SKM-1 treated with dmso at 0.1 percent for 144 hours (cell line): ENCODE measurements around the gene MOV10.
A peak's percentile ranks its signal among the peaks of the same experiment; 100 is the strongest.
"Not testable (repeated sequence)": the region's sequence is repeated elsewhere in the genome, so short reads cannot be mapped to it uniquely, and the experiment has no call there.

Experiments
- DNase-seq: peaks from one replicate; lab custom pipeline; 2025; ENCODE audit not compliant: unreplicated experiment; lab: John Stamatoyannopoulos, UW

MOV10 gene

DNA sequence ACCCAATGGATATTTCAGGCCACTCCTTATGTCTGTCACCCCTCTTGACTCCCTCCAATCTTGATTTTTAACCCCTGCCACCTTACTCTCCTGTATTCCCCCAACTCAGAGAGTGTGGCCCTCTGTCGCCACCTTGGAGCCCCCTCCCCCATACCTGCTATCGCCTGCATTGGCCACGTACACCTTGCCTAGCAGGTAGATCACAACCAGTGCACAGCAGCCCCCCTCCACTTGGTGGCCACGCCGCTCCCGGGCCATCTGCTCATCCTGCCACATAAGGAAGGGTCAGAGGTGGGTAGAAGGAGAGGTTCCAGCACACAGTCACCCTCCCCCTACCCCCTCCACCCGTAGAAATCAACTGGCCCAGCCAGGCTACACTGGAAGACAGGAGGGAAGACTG, 37.7 kb downstream of the MOV10 start:
- DNase-seq, result no peak

DNA sequence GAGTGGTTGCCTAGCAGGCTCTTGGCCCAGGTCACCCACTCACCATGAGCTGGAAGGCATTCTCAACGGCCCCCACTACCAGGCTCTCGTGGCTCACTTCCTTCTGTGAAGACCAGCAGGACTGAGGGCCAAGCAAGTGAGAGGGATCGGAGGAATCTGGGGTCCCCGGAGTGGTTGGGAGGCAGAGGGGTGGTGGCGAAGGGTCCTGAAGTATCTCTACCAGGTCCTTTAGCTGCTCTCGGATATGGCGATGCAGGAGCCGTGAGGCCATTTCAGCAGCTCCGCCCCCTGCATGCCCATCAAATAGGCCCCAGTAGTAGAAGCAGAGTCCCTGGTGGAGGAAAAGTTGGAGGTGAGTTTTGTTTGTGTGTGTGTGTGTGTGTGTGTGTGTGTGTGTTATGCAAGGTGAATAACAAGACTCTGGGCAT, 38.3 kb downstream of the MOV10 start:
- no peak for DNase-seq

DNA sequence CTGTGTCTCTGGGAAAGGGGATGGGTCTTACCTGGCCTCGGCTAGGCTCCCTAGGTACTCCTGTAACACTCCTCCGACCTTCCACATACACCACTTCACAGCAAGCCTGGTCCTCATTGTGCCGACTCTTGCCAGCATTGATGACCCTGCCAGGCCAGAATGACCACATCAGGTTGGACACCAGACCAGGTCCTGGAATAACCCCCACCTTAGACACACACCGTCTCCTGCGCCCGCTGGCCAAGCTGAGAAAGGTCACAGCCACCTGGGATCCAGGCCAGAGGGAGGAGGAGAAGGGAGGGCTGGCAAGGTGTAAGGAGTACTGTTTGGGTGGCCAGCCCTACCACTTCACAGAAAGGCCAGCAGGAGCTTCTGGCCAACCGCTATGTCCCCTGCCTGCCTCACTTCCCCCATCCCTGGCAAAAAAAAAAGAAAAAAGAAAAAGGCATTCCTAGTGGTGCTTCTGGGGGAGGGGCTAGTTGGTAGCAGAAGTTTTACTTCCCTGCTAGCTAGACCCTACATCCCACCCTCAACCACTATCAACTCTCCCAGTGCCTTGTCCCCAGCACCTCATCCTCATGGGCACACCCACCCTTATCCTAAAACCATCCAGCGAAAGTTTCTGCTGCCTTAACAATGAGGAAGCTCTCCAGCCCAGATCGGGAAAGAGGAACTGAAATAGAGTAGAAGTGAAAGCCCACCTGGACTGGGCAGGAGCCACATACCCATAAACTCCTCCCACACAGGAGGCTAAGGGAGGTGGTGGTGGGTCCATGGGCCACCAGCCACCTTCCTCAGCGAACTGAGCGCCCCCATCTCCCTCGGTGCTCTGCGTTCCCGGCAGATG, 39.2 kb downstream of the MOV10 start:
- DNase-seq, result peak; percentile 76

DNA sequence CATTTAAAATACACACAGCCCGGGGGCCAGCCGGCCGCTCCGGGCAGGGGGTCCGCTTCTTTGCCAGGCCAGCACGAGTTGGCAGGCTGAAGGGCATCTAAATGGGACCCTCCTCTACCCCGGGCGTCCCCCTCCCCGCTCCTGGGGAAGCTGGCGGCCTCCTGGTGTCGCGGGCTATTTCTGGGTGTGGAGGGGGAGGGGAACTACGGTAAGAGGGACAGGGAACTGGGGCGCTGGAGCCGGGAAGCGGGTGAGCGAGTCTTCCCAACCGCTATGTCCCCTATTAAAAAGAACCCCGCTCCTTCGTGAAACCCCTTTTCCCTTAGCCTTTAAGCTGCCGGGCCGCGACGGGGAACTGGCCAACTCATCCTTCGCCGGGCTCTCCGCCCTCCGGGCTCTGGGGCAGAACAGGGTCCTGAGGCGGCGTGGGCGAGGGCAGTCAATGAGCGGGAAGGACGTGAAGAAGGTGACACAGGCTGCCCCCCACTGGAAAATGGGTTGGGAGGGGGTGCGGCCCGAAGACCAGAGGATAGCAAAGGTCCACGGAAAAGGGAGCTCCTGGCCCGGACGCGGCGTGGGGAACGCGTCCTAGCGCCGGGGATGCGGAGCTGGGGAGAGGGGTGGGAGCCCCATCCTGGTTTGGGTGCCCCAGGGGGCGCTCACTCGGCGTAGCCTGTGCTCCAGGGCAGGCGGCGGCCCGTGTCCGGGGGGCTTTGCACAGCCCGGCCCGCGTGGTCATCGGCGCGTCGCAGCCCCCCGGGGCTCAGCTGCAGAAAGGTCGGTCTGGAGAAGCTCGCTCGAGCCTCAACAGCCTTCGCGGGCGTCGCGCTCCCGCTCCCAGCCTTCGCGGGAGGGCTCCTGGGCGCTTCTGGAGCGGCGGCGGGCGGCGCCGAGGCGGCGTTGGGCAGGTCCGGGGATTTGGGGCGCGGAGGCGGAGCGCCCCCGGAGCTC, 40.1 kb downstream of the MOV10 start:
- DNase-seq, result no peak

DNA sequence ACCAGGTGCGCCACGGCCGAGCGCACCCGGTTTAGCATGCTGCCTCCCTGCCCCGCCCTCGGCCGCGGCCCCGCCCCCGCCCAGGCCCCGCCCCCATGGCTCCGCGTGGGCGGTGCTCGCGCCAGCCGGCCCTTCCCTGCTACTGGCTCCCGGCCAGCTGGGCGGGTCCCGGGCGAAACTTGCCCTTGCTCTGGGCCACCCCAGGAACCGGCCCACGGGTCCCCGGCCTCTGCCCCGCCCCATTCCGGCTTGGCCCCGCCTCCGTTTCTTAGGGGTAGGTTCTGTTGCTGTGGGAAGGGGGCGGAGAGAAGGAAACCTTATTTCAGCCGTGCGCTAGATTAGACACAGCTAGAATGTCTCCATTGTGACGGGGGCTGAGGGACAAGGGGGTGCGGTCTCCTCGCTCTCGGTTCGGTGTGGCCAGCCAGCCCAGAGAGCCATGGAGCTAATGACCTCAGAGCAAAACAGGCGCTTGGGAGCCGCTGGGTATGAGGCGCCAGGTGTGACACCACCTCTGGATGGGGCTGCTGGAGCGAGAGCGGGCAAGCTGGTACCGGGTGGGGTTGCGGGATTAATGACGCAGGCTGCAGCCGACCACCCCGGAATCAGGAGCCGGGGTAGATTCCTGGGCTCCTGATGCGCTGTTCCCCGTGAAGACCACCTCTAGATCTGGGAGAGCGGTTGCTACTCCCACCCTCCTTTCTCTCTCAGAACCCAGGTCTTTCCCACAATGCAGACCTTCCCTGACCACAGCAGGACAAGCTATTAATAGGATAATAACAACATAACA, 41.0 kb downstream of the MOV10 start, which contains the start of gene PPM1J:
PPM1J (minus strand) TSS at position 69 of the 790 bp plus-strand sequence; CDS start at position 38, 31 bp downstream.
- DNase-seq, result peak; percentile 87

DNA sequence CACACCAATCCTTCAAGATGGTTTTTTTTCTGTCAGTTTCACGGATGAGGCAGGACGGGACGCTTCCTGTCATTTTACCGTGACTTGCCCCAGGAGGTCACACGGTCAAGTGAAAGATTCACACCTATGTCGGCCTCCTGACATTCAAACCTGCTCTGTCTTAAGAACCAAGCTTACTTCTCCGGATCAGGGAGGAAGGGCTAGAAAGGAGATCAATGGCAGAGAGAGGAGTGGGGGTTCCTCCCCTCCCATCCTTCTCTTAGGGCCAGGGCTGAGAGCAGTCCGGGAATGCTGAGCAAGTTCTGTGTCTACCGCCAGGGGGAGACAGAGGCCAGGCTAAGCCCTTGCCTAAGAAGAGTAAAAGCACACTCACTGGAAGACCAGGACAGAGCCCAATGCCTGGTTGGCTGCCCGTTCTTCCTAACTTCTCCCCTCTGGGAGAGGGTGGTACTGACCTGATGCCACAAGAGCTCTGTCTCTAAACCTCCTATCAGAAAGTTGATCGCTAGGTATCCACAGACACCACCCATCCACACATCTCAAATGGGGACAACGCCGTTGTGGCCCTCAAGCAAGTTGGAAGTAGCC, 41.8 kb downstream of the MOV10 start:
- peak; percentile 69 for DNase-seq

DNA sequence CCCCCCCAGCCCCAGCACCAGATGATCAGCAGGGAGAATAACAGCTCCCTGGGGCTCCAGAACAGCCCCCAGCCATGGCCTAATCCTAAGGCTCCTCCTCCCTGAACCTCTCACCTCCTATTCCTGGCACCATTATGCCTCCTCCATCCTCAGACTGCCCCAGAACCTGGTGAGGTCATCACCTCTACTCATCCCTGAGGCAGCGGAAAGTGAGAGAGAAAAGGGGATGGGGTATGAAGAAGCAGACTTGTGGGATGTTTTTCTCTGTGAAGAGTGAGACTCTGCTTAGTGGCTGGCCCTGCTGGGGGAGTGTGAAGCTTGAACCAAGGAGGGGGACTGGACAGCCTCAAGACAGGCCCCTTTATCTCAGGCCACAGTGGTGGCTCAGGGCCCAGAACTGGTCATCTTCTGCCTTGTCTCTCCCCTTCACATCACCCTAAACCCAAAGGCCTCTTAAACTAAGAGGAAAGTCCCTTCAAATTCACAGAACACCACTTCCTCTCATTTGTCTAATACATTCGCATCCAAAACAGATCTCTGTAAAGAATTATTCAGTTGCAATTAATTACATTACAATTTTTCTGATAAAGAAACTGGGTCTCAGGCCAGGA, 42.9 kb downstream of the MOV10 start:
- no peak for DNase-seq

DNA sequence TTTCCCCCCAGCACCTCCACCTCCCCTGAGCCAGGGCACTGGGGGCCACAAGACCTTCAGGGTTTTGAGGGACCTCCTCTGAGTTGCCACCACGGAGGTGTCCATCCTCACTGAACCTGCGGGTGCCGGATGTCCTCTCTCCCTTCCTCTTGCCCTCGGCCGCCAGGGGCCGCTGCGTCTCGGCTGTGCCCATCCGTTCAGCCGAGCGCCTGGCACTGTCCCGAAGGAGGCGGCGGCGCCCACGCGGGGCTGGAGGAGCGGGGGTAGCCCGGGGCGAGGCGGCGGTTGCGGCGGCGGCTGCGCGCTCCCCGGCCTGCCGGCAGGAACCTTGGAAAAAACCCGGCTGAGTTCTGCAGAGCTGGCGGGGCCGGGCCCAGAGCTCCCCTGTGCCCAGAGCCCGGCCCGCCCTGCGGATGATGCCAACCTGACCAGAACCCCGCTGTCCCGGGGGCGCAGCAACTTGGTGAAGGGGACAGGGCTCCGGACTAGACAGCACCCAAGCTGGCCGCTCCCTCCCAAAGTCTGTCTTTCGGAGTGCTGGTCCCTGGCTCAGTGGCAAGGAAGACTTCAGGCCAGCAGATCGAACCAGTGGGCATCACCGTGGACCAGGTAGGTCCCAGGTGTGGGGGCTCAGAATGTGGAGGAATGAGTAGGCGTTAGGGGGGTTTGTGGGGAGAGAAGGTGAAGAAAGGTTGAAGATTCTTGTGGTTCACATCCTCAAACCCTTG, 44.4 kb downstream of the MOV10 start:
- peak; percentile 24 for DNase-seq

DNA sequence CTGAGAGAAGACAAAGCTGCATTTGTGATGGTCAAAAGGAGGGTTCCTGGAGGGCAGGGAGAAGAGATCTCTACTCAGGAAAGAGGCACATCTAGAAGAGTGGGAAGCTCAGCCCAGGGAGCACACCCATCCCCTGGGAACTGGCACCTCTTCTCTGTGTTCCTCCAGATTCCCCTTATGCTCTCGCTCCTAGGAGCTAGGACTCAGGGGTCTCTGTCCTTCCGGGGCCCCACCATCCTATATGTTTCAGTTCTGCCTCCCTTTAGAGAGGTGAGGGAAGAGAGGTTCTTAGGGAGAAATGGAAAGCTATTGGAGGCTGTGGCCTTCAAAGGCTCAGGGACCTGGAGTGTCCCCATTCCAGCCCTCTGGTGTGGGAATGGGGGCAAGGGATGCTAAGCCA, 45.2 kb downstream of the MOV10 start:
- no peak for DNase-seq

DNA sequence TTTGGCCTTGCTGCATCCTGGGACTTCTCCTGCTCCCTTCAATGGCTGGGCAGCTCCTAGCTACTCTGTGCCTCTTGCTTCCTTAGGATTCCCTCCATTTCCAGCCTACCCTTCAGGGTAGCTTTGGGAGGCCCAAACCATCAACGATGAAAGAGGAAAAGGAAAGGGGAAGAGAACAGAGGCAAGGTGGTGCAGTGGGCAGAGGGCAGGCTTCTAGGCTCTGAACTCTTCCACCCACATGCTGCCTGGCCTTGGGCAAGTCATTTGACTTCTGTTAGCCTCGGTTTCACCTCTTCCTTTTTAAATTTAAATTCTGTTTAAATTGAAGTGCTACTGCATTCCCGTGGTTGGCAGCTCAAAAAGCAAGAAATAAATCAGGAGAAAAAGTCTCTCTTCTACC, 46.3 kb downstream of the MOV10 start:
- no peak for DNase-seq

DNA sequence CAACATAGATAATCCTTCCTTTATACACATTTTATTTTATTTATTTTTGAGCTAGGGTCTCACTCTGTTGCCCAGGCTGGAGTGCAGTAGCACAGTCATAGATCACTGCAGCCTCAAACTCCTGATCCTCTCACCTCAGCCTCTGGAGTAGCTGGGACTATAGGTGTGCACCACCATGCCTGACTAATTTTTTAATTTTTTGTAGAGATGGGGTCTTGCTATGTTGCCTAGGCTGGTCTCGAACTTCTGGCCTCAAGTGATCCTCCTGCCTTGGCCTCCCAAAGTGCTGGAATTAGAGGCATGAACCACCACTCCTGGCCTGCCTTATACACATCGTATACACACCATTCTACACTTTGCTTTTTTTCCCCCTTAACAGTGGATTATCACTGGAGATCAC, 46.8 kb downstream of the MOV10 start:
- not testable (repeated sequence) for DNase-seq

DNA sequence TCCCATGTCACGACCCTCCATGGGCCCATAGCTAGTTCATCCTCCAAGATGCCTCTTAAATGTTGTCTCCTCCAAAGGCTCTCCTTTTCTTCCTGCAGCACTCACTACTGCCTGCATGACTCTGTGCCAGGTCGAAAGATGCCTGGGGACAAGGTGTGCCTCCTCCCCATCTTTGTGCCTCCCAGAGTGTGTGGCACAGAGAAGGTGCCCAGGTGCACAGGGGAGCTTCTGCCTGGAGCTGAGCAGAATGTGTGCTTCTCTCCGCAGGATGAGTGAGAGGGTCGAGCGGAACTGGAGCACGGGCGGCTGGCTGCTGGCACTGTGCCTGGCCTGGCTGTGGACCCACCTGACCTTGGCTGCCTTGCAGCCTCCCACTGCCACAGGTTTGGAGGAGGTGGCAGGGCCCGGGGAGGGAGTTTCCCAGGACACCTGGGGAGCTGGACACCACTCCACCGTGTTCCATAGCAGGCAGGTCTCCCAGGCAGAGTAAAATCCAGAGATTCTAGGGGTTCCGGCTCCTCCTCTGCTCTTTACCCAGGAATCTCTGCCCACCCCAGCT, 47.6 kb downstream of the MOV10 start:
- no peak for DNase-seq

DNA sequence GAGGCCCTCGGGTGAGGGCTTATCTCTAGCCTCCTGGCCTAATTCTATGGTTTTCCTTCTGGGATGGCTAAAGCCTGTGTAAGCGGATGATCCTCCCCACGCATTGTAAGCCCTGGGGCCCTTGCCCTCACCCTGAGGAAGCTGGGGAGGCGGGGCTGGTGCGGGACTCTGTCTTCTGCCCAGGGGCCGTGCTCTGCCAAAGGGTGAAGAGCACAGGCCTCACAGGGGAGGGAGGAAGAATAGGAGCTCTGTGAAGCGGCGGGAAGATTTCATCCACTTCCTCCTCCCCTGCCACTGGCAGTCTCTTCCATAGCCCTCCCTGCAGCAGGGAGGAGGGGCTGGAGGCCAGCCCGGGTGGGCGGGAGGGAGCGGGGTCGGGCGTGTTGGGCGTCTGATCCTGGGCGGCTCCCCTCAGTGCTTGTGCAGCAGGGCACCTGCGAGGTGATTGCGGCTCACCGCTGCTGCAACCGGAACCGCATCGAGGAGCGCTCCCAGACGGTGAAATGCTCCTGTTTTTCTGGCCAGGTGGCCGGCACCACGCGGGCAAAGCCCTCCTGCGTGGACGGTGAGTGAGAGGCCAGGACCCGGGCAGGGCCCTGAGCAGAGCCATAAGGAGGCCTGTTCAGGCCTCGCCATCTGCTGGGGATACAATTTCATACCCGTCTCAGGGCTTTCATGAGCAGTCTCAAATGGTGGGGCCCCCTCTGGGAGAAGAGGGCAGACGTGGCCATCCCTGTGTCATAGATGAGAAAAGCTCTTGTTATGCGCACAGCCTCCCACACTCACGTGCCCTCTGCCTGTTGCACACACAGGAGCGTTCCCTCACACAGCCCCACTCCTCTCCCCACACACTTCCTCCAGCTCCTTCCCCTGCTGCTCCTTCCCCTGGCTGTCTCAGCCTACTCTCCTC, 48.4 kb downstream of the MOV10 start:
- peak; percentile 25 for DNase-seq

DNA sequence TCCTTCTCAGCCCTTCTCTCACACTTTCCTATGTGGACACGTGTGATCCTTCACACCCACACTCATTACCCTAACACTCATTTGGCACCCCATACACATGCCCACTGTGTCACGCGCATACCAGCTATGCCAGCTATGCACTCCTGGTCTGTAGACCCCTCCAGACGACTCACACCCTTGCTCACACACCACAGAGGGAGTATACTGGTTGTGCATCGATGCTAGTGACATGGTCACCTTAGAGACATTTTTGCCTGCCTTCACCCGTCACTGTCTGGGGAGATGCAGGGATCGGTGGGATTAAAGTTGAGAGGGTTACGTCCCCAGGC, 49.0 kb downstream of the MOV10 start:
- no peak for DNase-seq

DNA sequence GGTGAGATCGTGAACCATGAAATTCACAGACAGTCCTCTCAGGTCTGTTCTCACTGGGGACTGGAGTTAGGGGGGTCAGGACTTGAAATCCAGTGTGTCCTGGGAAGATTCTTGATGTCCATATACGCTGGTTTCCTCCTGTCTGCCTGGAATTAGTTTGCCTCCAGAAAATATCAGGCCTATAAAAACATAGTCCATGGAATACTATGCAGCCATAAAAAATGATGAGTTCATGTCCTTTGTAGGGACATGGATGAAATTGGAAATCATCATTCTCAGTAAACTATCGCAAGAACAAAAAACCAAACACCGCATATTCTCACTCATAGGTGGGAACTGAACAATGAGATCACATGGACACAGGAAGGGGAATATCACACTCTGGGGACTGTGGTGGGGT, 49.8 kb downstream of the MOV10 start:
- DNase-seq, result not testable (repeated sequence)

DNA sequence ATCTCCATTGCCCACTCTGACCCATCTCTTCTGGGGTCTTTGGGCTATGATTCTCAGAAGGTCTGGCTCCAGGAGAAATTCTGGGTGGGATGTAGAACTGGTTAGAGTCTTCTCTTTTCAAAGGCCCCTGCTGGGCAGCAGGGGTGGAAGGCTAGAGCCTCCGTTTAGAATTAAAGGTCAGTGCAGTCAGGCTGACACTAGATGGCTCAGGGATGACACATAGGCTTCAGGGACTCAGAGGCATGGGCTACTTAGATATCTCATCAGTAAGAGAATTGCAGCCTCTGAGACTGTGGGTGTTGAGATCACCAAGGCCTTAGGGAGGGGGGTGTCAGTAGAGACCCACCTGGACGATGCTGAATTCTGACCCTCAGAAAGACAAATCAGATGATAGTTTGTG, 53.3 kb downstream of the MOV10 start:
- no peak for DNase-seq

DNA sequence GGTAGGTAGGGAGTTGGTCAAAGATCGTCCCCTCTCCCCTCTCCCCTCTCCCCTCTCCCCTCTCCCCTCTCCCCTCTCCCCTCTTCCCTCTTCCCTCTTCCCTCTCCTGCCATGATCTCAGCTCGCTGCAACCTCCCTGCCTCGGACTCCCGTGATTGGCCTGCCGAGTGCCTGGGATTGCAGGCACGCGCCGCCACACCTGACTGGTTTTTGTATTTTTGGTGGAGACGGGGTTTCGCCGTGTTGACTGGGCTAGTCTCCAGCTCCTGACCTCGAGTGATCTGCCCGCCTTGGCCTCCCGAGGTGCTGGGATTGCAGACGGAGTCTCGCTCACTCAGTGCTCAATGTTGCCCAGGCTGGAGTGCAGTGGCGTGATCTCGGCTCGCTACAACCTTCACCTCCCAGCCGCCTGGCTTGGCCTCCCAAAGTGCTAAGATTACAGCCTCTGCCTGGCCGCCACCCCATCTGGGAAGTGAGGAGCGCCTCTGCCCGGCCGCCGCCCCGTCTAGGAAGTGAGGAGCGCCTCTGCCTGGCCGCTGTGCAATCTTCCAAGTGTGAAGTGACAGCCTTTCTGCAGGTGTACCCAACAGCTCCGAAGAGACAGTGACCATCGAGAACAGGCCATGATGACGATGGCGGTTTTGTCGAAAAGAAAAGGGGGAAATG, 54.0 kb downstream of the MOV10 start:
- DNase-seq, result not testable (repeated sequence)

DNA sequence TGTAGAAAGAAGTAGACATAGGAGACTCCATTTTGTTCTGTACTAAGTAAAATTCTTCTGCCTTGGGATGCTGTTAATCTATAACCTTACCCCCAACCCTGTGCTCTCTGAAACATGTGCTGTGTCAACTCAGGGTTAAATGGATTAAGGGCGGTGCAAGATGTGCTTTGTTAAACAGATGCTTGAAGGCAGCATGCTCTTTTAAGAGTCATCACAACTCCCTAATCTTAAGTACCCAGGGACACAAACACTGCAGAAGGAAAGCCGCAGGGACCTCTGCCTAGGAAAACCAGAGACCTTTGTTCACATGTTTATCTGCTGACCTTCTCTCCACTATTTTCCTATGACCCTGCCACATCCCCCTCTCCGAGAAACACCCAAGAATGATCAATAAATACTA, 54.6 kb downstream of the MOV10 start:
- not testable (repeated sequence) for DNase-seq
